ENCODE measurements around the gene ADGRD1. TPM values are rescaled to one million over a fixed set of nuclear protein-coding genes. Genes with fewer than 3 reads are reported as not detected.

The ADGRD1 gene
- total RNA-seq, 4 donors from 2014 or later: 8.3 to 18.1 (median 12.5) TPM

DNA sequence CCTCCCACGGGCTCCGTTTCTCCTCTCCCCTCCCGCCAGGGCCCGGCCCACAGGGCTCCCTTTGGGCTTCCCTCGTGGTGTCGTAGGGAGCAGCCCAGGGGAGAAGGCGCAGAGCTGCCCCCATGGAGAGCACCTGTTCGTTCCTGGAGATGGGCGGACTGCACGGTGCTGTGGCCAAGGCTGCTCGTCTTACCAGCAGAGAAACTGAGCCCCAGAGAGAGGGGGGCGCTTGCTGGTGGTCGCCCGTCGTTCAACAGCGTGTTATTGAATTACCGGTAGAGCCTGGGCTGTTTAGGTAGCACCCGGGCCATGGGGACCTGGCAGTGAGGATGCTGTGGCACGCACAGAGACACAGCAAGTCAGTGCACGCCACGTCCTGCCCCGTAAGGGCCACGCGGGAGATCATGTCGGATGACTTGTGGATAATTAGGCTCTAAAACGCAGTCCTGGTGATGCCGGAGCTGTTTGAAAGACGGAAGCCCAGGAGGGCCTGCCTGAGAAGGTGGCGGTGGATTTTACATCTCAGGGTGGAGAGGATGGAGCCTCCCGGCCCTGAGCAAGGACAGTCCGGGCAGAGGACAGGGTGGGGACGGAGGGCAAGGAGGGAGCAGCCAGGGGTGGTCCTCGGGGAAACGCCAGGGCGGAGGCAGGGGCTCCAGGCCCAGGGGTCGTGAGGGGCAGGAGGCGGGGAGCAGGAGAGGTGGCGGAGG, 134.4 kb downstream of the ADGRD1 start:
- no peaks in the 10 kb centered on the region for H3K9me3 ChIP-seq
- no peak overlapping the region for H3K4me3 ChIP-seq
- no peaks in the 10 kb centered on the region for H3K27me3 ChIP-seq
- intact Hi-C loops (cut with DNase I; ENCODE audit: low total_unique reads) (no loop called here), in situ Hi-C loops (cut with MboI; ENCODE audit: low pct_ligation_motif_present in 1 of 4, low pct_unique_long_range_greater_than_20kb in 1 of 4, low sequenced_read_pairs in 3 of 4) (no loop called here)
- no peaks in the 10 kb centered on the region for H3K4me1 ChIP-seq
- no peak overlapping the region for H3K27ac ChIP-seq
- DNase-seq: no peak
- WGBS, 2 donors (ENCODE audit: low coverage in 1 of 2): 87 to 92% methylated on average over 7 to 38 of the region's 38 CpGs
- no peaks in the 10 kb centered on the region for H3K36me3 ChIP-seq
- TF ChIP-seq, protein P1, sequence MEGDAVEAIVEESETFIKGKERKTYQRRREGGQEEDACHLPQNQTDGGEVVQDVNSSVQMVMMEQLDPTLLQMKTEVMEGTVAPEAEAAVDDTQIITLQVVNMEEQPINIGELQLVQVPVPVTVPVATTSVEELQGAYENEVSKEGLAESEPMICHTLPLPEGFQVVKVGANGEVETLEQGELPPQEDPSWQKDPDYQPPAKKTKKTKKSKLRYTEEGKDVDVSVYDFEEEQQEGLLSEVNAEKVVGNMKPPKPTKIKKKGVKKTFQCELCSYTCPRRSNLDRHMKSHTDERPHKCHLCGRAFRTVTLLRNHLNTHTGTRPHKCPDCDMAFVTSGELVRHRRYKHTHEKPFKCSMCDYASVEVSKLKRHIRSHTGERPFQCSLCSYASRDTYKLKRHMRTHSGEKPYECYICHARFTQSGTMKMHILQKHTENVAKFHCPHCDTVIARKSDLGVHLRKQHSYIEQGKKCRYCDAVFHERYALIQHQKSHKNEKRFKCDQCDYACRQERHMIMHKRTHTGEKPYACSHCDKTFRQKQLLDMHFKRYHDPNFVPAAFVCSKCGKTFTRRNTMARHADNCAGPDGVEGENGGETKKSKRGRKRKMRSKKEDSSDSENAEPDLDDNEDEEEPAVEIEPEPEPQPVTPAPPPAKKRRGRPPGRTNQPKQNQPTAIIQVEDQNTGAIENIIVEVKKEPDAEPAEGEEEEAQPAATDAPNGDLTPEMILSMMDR (IDR thresholded peaks at IDR 0.05): no peak
- TF ChIP-seq POLR2A (IDR thresholded peaks at IDR 0.05): no peak
- no peak for TF ChIP-seq POLR2AphosphoS5 (IDR thresholded peaks at IDR 0.05)
- no peak for TF ChIP-seq EP300 (IDR thresholded peaks at IDR 0.05; ENCODE audit: low read depth)

DNA sequence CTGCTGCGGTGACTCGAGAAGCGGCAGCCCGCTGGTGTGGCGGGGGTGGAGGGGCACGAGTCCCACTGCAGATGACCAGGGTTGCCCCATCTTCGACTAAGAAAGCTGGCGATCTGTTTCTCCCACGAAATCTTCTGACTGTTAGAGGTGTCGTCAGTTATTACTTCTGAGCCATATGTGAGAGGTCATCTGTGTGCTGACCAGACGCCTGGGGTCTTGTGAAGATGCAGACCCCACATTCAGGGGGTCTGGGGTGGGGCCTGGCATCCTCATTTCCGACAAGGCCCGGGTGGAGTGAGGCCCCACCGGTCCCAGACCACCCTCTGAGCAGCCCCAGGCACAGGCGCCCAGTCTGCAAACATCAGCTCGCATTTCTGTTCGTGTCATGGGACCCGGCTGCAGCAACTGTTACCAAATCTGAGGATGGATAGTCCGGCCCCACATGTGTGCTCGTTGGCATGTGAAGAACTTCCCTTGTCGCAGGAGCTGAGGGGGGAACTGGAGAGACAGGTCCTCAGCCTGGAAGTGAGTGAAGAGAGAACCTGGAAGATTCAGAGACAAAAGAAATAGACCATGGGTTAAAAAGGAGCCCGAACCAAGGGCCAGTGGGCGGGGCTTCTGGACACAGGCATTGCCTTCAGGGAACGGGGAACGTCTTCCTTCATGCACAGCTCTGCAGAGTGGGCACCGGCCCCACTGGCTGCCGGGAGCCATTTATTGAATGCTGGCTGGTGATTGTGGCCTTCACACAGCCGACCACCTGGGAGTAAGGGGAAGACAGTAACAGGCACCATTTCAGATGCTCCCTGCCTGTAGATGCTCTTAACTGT, 135.2 kb downstream of the ADGRD1 start:
- Histone ChIP-seq H3K36me3 (no peaks in the 10 kb centered on the region), H3K27ac (no peak overlapping the region), H3K4me1 (no peaks in the 10 kb centered on the region), H3K4me3 (no peak overlapping the region), H3K9me3 (no peaks in the 10 kb centered on the region), H3K27me3 (no peaks in the 10 kb centered on the region)
- TF ChIP-seq POLR2AphosphoS5 (IDR thresholded peaks at IDR 0.05) (no peak), POLR2A (IDR thresholded peaks at IDR 0.05) (no peak), EP300 (IDR thresholded peaks at IDR 0.05; ENCODE audit: low read depth) (no peak)
- TF ChIP-seq, protein P1 (IDR thresholded peaks at IDR 0.05): no peak
- DNase-seq: no peak
- 78 to 90% methylated on average over 10 to 27 of the region's 28 CpGs for WGBS, 2 donors (ENCODE audit: low coverage in 1 of 2)
- intact Hi-C loops (cut with DNase I; ENCODE audit: low total_unique reads): no loop called here
- in situ Hi-C loops (cut with MboI; ENCODE audit: low pct_ligation_motif_present in 1 of 4, low pct_unique_long_range_greater_than_20kb in 1 of 4, low sequenced_read_pairs in 3 of 4): no loop called here

DNA sequence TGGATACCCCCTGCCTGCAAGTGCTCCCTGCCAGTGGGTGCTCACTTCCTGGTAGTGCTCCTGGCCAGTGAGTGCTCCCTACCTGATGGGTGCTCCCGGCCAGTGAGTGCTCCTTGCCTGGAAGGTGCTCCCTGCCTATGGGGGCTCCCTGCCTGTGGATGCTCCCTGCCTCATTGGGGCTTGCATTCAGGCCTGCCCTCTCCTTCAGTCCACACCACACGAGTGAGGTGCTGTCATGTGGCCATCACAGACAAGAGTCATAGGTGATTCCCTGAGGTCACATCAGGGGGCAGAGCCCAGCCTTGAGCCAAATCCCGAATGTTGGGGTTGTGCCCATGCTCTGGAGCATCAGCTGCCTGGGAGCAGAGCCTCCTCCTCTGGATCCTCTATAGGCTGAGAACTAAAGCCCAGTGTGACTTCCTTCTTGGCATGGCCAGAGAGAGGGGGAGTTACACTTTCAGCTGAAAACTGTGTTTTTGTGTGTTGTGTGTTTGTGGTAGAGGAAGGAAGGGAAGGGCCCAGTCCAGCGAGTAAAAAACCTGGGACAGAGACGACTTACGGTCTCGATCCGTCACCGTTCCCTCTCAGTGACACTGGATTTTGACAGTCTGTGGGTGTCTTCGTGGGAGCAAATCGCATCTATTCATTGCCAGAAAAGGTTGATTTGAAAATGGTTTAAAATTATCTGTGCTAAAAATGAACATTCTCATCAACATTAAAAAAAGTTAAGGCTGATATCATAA, 136.0 kb downstream of the ADGRD1 start:
- TF ChIP-seq POLR2AphosphoS5 (IDR thresholded peaks at IDR 0.05) (no peak), EP300 (IDR thresholded peaks at IDR 0.05; ENCODE audit: low read depth) (no peak), POLR2A (IDR thresholded peaks at IDR 0.05) (no peak)
- TF ChIP-seq, protein P1 (IDR thresholded peaks at IDR 0.05): no peak
- Histone ChIP-seq H3K9me3 (no peaks in the 10 kb centered on the region), H3K4me3 (no peak overlapping the region), H3K36me3 (no peaks in the 10 kb centered on the region), H3K27me3 (no peaks in the 10 kb centered on the region), H3K27ac (no peak overlapping the region), H3K4me1 (no peaks in the 10 kb centered on the region)
- in situ Hi-C loops (cut with MboI; ENCODE audit: low pct_ligation_motif_present in 1 of 4, low pct_unique_long_range_greater_than_20kb in 1 of 4, low sequenced_read_pairs in 3 of 4) (no loop called here), intact Hi-C loops (cut with DNase I; ENCODE audit: low total_unique reads) (no loop called here)
- WGBS, 2 donors (ENCODE audit: low coverage in 1 of 2): 70 to 77% methylated on average over 8 to 11 of the region's 11 CpGs
- no peak for DNase-seq
